ENCODE measurements around the gene IGFBP3.

DNA sequence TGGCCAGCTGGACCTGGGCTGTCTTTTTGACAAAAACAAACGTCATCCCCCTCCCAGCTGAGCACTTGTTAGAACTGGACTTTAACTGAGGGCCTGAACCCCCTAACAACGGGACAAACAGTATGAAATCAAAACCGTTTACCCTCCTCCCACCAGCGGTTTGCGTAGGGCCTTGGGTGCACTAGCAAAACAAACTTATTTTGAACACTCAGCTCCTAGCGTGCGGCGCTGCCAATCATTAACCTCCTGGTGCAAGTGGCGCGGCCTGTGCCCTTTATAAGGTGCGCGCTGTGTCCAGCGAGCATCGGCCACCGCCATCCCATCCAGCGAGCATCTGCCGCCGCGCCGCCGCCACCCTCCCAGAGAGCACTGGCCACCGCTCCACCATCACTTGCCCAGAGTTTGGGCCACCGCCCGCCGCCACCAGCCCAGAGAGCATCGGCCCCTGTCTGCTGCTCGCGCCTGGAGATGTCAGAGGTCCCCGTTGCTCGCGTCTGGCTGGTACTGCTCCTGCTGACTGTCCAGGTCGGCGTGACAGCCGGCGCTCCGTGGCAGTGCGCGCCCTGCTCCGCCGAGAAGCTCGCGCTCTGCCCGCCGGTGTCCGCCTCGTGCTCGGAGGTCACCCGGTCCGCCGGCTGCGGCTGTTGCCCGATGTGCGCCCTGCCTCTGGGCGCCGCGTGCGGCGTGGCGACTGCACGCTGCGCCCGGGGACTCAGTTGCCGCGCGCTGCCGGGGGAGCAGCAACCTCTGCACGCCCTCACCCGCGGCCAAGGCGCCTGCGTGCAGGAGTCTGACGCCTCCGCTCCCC is 32.7 kb downstream of the IGFBP3 start, which contains the start of gene IGFBP1:
- no peak for TF ChIP-seq SMC3 (conservative IDR thresholded peaks at IDR 0.05; ENCODE audit: poor library complexity)
- TF ChIP-seq, protein P1, sequence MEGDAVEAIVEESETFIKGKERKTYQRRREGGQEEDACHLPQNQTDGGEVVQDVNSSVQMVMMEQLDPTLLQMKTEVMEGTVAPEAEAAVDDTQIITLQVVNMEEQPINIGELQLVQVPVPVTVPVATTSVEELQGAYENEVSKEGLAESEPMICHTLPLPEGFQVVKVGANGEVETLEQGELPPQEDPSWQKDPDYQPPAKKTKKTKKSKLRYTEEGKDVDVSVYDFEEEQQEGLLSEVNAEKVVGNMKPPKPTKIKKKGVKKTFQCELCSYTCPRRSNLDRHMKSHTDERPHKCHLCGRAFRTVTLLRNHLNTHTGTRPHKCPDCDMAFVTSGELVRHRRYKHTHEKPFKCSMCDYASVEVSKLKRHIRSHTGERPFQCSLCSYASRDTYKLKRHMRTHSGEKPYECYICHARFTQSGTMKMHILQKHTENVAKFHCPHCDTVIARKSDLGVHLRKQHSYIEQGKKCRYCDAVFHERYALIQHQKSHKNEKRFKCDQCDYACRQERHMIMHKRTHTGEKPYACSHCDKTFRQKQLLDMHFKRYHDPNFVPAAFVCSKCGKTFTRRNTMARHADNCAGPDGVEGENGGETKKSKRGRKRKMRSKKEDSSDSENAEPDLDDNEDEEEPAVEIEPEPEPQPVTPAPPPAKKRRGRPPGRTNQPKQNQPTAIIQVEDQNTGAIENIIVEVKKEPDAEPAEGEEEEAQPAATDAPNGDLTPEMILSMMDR (IDR thresholded peaks at IDR 0.05; ENCODE audit: poor library complexity, severe bottlenecking), result no peak
- TF ChIP-seq EZH2 (IDR thresholded peaks at IDR 0.05; ENCODE audit: borderline replicate concordance, insufficient read depth, low read length, poor library complexity, severe bottlenecking), result no peak
- TF ChIP-seq RAD21 (conservative IDR thresholded peaks at IDR 0.05), result no peak
- no peak for TF ChIP-seq TAF1 (IDR thresholded peaks at IDR 0.05; ENCODE audit: low read depth)
- TF ChIP-seq EP300 (conservative IDR thresholded peaks at IDR 0.05; ENCODE audit: poor library complexity, severe bottlenecking), result no peak
- no peak for TF ChIP-seq POLR2AphosphoS5 (IDR thresholded peaks at IDR 0.05)
- TF ChIP-seq, protein P2, sequence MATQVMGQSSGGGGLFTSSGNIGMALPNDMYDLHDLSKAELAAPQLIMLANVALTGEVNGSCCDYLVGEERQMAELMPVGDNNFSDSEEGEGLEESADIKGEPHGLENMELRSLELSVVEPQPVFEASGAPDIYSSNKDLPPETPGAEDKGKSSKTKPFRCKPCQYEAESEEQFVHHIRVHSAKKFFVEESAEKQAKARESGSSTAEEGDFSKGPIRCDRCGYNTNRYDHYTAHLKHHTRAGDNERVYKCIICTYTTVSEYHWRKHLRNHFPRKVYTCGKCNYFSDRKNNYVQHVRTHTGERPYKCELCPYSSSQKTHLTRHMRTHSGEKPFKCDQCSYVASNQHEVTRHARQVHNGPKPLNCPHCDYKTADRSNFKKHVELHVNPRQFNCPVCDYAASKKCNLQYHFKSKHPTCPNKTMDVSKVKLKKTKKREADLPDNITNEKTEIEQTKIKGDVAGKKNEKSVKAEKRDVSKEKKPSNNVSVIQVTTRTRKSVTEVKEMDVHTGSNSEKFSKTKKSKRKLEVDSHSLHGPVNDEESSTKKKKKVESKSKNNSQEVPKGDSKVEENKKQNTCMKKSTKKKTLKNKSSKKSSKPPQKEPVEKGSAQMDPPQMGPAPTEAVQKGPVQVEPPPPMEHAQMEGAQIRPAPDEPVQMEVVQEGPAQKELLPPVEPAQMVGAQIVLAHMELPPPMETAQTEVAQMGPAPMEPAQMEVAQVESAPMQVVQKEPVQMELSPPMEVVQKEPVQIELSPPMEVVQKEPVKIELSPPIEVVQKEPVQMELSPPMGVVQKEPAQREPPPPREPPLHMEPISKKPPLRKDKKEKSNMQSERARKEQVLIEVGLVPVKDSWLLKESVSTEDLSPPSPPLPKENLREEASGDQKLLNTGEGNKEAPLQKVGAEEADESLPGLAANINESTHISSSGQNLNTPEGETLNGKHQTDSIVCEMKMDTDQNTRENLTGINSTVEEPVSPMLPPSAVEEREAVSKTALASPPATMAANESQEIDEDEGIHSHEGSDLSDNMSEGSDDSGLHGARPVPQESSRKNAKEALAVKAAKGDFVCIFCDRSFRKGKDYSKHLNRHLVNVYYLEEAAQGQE (IDR thresholded peaks at IDR 0.05; ENCODE audit: borderline replicate concordance), result no peak
- peak; percentile 55 for TF ChIP-seq MXI1 (conservative IDR thresholded peaks at IDR 0.05; ENCODE audit: poor library complexity, severe bottlenecking)
